ENCODE measurements around the gene NDUFA7. TPM values are rescaled to one million over a fixed set of nuclear protein-coding genes. Genes with fewer than 3 reads are reported as not detected.

Gene NDUFA7
- total and polyA plus RNA-seq, 2 of the 13 experiments (the other 11 are each of a cell fraction or from before 2014, with no cell fraction given): 64.5 to 71.5 TPM

- TF ChIP-seq REPIN1 (CRISPR knock-in tag; IDR thresholded peaks at IDR 0.05; ENCODE audit: borderline replicate concordance, low read depth) (peak; percentile 66; the same call in 1 of the 2 replicates), STAT5B (CRISPR knock-in tag; IDR thresholded peaks at IDR 0.05) (no peak), GATAD2A (CRISPR knock-in tag; IDR thresholded peaks at IDR 0.05) (0 out of 2 replicates have a peak, but pooled peaks have one; percentile 14), ZNF839 (CRISPR knock-in tag; IDR thresholded peaks at IDR 0.05; ENCODE audit: borderline replicate concordance) (peak; percentile 40; the same call in 1 of the 2 replicates), POLR2A (IDR thresholded peaks at IDR 0.05; ENCODE audit: insufficient read depth in 1 of 2, low read depth in 2 of 2, low read length in 2 of 2) (peak; percentile 90 to 92), IRX3 (CRISPR knock-in tag; IDR thresholded peaks at IDR 0.05; ENCODE audit: borderline replicate concordance, low read depth) (peak; percentile 72; the same call in 1 of the 2 replicates), ZNF749 (CRISPR knock-in tag; IDR thresholded peaks at IDR 0.05; ENCODE audit: borderline replicate concordance) (0 out of 2 replicates have a peak, but pooled peaks have one; percentile 47), GTF2F1 (IDR thresholded peaks at IDR 0.05; ENCODE audit: low read length) (0 out of 2 replicates have a peak, but pooled peaks have one; percentile 84), ZNF331 (CRISPR knock-in tag; IDR thresholded peaks at IDR 0.05) (peak; percentile 83), ATAD3A (CRISPR knock-in tag; IDR thresholded peaks at IDR 0.05) (no peak), HMG20B (CRISPR knock-in tag; conservative IDR thresholded peaks at IDR 0.05) (no peak), ZKSCAN8 (CRISPR knock-in tag; IDR thresholded peaks at IDR 0.05; ENCODE audit: borderline replicate concordance) (0 out of 2 replicates have a peak, but pooled peaks have one; percentile 29), MNT (IDR thresholded peaks at IDR 0.05) (peak; percentile 47; the same call in 1 of the 2 replicates), TP53 (CRISPR knock-in tag; conservative IDR thresholded peaks at IDR 0.05) (peak; percentile 67; the same call in 1 of the 2 replicates), HNF4A (CRISPR knock-in tag; IDR thresholded peaks at IDR 0.05) (no peak), ATF2 (CRISPR knock-in tag; IDR thresholded peaks at IDR 0.05) (peak; percentile 96), FOXA1 (IDR thresholded peaks at IDR 0.05) (no peak), FOXA1 (CRISPR knock-in tag; IDR thresholded peaks at IDR 0.05) (peak; percentile 45; the same call in 1 of the 2 replicates), ZNF143 (CRISPR knock-in tag; IDR thresholded peaks at IDR 0.05) (peak; percentile 94)
- TF ChIP-seq, protein P1, sequence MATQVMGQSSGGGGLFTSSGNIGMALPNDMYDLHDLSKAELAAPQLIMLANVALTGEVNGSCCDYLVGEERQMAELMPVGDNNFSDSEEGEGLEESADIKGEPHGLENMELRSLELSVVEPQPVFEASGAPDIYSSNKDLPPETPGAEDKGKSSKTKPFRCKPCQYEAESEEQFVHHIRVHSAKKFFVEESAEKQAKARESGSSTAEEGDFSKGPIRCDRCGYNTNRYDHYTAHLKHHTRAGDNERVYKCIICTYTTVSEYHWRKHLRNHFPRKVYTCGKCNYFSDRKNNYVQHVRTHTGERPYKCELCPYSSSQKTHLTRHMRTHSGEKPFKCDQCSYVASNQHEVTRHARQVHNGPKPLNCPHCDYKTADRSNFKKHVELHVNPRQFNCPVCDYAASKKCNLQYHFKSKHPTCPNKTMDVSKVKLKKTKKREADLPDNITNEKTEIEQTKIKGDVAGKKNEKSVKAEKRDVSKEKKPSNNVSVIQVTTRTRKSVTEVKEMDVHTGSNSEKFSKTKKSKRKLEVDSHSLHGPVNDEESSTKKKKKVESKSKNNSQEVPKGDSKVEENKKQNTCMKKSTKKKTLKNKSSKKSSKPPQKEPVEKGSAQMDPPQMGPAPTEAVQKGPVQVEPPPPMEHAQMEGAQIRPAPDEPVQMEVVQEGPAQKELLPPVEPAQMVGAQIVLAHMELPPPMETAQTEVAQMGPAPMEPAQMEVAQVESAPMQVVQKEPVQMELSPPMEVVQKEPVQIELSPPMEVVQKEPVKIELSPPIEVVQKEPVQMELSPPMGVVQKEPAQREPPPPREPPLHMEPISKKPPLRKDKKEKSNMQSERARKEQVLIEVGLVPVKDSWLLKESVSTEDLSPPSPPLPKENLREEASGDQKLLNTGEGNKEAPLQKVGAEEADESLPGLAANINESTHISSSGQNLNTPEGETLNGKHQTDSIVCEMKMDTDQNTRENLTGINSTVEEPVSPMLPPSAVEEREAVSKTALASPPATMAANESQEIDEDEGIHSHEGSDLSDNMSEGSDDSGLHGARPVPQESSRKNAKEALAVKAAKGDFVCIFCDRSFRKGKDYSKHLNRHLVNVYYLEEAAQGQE (IDR thresholded peaks at IDR 0.05; ENCODE audit: borderline replicate concordance in 1 of 2, low read depth in 1 of 2, low read length in 2 of 2): peak in 1 of 2 experiments; percentile 59; a peak in 1 of 4 replicates
- TF ChIP-seq, protein P2, sequence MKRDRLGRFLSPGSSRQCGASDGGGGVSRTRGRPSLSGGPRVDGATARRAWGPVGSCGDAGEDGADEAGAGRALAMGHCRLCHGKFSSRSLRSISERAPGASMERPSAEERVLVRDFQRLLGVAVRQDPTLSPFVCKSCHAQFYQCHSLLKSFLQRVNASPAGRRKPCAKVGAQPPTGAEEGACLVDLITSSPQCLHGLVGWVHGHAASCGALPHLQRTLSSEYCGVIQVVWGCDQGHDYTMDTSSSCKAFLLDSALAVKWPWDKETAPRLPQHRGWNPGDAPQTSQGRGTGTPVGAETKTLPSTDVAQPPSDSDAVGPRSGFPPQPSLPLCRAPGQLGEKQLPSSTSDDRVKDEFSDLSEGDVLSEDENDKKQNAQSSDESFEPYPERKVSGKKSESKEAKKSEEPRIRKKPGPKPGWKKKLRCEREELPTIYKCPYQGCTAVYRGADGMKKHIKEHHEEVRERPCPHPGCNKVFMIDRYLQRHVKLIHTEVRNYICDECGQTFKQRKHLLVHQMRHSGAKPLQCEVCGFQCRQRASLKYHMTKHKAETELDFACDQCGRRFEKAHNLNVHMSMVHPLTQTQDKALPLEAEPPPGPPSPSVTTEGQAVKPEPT (CRISPR knock-in tag; IDR thresholded peaks at IDR 0.05; ENCODE audit: low read depth): peak; percentile 47; the same call in 1 of the 2 replicates
Observed at GRCh38 chr19:8321067-8321985, at the start of gene NDUFA7, which contains the start of gene RPS28 (continued).

Data from HepG2 (cell line).